ENCODE results near the gene IZUMO4.

GRCh38 chr19:2112516-2113320 lies 16.0 kb downstream of the IZUMO4 start:
- TF ChIP-seq EZH2phosphoT487 (IDR thresholded peaks at IDR 0.05; ENCODE audit: low read depth, severe bottlenecking, unreplicated experiment), result no peak
- no peak for TF ChIP-seq CTCF (IDR thresholded peaks at IDR 0.05; ENCODE audit: poor library complexity)
- TF ChIP-seq EZH2 (IDR thresholded peaks at IDR 0.05; ENCODE audit: borderline replicate concordance), result no peak
